NCI-H2081 treated with DMSO at 0.1 percent for 48 hours (cell line): ENCODE measurements around the gene NSD2.
"Not testable (repeated sequence)": the region's sequence is repeated elsewhere in the genome, so short reads cannot be mapped to it uniquely, and the experiment has no call there.

ENCODE experiments used
- DNase-seq: peaks from one replicate; lab custom pipeline; 2025; lab: John Stamatoyannopoulos, UW

The NSD2 gene

DNA sequence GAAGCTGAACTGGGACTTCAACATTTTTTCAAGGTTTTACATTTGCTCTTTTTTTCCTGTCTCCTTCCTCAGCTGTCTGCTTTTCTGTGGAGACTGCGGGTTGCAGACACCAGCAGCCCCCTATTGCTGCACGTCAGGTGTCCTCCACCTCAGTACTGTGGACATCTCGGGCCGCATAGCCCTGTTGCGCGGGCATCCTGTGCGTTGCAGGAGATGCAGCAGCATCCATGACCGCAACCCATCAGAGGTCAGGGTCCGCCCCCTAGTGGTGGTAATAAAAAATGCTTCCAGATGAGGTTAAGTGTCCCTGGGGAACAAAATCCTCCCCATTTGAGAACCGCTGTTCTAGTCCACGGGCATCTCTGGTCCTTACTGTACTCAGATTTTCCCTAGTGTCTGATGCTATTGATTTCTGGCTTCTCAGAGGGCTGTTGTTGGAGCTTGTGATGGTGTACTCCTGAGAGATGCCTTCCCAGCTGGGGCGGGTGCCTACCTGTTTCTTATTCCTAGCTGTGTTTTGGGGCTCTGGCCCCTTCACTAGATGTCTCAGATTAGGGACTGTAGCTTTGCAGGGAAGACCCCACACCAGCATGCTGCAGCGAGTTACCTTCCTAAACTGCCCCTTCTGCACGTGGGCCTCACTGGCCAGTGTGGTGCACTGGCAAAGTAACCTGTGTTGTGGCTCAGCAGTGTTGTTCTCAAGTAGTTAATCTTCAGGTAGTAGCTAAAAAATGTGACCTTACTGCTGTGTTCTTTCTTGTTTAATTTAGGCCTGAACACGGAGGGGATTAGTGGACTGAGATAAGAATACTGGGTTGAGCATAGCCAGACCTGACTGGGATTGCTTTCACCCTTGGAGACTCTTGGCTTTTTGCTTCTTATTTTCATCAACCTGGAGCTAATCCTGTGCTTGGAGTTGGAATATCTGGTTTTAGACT lies 28.2 kb downstream of the NSD2 start:
- DNase-seq, result peak; percentile 40

DNA sequence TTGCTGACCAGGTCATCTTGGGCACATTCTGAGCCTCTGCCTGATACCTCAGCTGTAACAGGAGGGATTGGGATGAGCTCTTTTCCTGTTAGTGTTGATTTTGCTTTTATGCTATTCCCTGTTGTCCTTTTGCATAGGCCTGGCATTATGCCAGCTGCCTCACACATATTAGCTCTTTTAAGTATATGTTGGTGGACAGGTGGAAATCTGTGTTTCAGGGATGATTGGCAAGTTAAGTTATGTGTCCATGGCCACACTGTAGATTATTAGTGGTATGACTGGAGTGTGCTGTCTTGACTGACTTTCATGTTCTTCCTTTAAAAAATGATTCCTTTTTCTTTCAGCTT lies 28.9 kb downstream of the NSD2 start:
- DNase-seq, result no peak

- no peak for DNase-seq
These were observed 29.4 kb downstream of the NSD2 start for GRCh38 chr4:1900624-1901023.

DNA sequence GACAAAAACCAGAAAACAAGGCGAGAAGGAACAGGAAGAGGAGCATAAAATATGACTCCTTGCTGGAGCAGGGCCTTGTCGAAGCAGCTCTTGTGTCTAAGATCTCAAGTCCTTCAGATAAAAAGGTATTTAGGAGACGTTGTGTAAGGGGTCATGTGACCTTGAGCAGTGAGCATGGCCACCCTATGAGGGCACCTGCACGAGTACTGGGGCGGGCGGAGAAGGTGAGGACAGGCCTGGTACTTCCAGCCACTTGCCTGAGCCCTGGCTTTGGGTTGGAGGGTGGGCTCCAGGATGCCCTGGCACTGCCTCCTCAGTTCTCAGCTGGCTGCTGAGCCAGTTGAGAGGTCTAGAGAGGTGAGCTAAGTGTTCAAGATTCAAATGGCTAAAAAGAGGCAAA lies 29.9 kb downstream of the NSD2 start:
- no peak for DNase-seq

- DNase-seq, result no peak
These were observed 31.1 kb downstream of the NSD2 start for GRCh38 chr4:1902243-1902642.

- no peak for DNase-seq
These were observed 31.8 kb downstream of the NSD2 start for GRCh38 chr4:1903035-1903434.

DNA sequence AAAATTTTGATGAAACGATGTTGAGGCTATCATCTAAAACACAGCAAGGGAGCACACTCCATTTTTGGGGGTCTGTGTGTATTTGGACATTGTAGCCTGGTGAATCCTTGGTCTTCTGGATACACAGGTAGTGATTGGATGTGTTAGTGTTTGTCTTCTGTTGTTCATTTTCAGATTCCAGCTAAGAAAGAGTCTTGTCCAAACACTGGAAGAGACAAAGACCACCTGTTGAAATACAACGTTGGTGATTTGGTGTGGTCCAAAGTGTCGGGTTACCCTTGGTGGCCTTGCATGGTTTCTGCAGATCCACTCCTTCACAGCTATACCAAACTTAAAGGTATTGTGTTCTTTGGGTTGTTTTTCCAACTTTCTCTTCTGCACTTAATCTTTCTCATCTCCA lies 32.8 kb downstream of the NSD2 start:
- DNase-seq, result no peak

GRCh38 chr4:1907848-1908525 lies 36.8 kb downstream of the NSD2 start:
- no peak for DNase-seq

- DNase-seq, result not testable (repeated sequence)
These were observed 38.5 kb downstream of the NSD2 start for GRCh38 chr4:1909696-1910095.

- no peak for DNase-seq
These were observed 39.5 kb downstream of the NSD2 start for GRCh38 chr4:1910643-1911042.

DNA sequence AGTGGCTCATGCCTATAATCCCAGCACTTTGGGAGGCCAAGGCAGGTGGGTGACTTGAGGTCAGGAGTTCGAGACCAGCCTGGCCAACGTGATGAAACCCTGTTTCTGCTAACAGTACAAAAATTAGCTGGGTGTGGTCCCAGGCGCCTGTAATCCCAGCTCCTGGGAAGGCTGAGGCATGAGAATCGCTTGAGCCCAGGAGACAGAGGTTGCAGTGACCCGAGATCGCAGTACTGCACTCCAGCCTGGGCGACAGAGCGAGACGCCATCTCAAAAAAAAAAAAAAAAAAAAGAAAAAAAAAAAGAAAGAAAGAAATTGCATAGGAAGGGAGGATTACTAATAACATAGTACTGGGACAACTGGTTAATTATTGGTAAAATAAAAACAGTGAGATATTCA lies 40.1 kb downstream of the NSD2 start:
- DNase-seq, result not testable (repeated sequence)

GRCh38 chr4:1922821-1923220 lies 51.6 kb downstream of the NSD2 start:
- DNase-seq, result no peak

DNA sequence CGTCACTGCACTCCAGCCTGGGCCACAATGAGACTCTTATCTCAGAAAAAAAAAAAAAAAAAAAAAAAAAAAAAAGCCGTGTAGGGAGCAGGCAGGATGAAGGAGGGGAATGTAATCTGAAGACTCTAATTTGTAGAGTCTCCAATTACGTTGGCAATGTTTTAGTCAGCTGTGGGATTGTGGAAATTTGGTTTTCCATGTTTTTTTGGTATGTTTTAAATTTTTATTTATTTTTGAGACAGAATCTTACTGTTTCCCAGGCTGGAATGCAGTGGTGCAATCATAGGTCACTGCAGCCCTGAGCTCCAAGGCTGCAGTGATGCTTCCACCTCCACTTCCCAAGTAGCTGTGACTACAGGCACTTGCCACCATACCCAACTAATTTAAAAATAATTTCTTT lies 56.5 kb downstream of the NSD2 start:
- DNase-seq, result no peak

DNA sequence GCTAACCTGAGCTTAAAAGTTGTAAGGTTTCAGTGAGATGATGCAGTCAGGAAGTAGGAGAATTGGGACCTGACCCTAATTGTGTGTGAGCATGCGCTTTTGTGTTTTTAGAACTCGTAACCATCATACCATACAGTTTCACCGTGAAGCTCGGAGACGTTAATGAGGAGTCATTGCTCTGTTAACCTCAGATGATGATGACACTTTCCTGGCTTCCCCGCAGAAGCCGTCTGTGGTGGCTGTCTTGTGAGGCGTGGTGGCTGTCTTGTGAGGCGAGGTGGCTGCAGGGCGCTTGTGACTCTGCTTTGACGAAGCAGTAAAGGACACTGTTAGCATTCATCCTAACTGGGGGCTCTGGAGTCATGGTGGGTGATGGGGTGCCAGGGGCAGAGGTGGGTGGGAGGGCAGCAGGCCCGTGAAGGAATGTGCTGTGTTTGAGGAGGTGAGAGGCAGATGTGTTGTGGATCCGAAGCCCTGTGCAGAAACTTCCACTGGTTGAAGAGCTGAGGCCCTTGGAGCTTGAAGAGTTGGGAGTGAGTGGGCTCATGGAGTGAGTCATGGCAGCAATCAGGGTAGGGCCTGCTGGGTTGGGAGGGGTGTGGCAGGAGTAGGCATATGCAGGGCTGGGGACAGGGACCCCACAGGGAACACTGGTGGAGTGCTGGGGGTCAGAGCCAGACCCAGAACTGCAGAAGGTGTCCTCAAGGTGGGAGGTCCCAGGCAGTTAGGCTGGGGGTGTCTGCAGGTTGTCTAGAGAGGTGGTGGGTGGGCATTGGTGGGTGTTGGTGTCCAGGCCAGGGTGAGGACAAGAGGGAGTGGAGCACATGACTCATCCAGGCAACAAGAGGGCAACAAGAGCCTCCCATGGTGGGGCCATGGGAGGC lies 57.4 kb downstream of the NSD2 start:
- no peak for DNase-seq

- no peak for DNase-seq
These were observed 61.5 kb downstream of the NSD2 start for GRCh38 chr4:1932736-1933135.

DNA sequence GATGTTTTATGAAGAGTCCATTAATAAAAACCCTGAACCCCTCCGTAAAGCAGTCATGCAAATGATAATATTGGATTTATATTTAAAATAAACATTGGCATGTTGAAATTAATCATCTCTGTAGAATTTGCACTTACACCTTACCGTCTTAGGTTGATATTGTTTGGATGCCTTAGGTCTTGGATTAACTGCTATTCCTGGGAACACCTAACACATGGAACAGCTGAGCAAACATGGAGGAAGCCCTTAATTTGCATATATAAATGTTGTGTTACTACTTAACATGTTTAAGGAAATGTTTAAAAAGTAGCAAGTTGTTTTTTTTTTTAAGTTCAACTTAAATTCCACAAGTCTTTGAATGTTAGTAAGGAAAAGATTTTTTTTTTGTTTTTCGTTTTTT lies 62.5 kb downstream of the NSD2 start:
- no peak for DNase-seq

DNA sequence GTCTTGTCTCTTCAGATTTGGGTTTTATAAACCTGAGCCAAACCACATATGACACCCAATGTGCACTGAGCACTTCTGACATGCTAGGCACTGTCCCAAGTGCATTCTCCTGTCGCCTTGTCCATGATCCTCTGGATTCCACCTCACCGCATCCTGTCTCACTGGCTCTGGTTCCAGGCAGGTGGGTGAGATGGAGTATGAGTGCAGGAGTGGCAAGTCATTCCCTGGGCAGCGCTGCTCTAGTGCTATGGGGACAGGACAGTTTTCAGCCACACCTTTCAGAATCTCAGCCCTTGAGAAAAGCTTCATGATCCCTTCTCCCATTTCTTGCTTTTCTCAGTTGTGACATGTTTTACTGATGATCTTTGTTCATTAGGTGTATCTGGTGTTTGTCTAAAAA lies 66.4 kb downstream of the NSD2 start:
- no peak for DNase-seq

DNA sequence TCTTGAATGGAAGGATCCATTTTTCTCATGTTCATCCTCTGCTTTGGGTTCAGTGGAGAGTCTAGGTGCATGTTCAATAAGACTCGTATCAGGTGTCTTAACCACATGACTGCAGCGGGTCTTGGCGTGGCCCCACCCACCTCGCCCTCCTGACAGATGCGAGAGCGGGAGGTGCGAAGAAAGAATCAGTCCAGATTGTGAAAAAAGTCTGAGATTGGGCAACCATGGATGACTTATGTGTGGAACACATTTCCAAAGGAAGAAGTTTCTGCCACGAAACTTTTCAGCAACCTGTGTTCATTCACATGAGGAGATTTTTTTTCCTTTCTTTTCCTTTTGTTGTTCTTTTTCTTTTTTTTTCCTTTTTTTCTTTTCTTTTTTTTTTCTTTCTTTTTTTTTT lies 66.8 kb downstream of the NSD2 start:
- no peak for DNase-seq

- DNase-seq, result no peak
These were observed 68.7 kb downstream of the NSD2 start for GRCh38 chr4:1939664-1940509.

DNA sequence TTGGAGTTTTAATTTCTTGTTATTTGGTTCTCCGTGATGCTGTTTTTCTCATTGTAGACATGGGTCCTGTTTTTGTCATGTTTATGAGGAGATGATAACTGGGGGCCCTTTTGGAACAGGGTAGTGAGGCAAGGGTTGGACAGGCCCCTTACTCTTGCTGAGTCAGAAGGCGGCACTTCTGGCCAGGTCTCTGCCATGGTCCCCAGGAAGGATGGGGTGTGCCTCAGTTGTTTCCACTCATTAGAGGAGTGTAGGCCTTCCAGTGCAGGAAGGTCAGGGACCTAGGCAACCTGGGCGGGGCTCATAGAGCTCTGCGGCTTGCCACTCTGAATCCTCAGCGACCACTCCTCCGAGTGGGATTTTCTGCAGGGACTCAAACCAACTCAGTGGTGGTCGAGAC lies 69.4 kb downstream of the NSD2 start:
- DNase-seq, result no peak

GRCh38 chr4:1943928-1944327 lies 72.7 kb downstream of the NSD2 start:
- DNase-seq, result no peak
